Stimulated activated CD4-positive, alpha-beta T cell treated with anti-CD3 and anti-CD28 coated beads, Interleukin-1b, Interleukin-23, amount 100 ng/mL, for 24 hours (primary cell): ENCODE data around the gene SCARF1.

Experiments
- DNase-seq, 4 experiments: peaks; one replicate each; pipeline ENCODE4 v3.0.0-alpha.2; 2020; ENCODE audit warnings: low read depth in 4 of 4, low spot score in 1 of 4

SCARF1 gene

DNA sequence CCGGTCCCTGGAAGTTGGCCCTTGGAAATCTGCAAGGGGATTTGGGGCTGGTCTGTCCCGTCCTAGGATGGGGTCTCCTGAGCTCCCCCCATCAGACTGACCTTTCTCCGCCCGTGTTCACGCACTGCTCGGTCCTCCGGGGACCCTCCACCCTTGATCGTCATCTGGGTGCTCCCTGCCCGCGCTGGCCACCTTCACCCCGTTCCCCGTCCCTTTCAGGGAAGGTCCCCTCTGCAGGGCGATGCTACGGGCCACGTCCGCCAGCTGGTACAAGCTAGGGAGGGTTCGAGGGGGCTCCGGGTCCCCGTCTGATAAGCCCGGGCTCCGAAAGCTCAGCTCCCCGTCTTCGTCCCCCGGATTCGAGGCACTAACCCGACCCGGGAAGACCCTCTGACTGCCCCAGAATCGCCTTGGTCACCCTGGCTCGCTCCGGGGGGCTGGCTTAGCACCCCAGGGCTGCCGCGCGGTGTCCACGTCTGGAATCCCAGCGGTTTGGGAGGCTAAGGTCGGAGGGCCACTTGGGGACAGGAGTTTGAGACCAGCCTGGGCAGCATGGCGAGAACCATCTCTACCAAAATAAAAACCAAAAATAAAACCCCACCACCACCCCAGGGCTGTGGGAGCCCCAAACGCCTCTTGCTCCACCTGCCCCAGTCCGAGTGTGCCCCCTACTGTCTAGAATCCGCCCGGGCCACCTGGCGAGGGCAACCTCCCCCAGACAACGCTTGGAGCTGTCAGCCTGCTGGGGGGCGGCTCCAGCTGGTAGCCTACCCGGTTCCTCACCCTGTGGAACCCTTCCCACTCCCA lies 15.8 kb downstream of the SCARF1 start:
- peak; percentile 45 to 77 (median 64) for DNase-seq

GRCh38 chr17:1628856-1629503 lies 16.6 kb downstream of the SCARF1 start:
- DNase-seq: peak; percentile 64 to 87 (median 74)

- DNase-seq: peak; percentile 43 to 73 (median 60)
These were observed 17.3 kb downstream of the SCARF1 start, which contains the start of gene SLC43A2 for GRCh38 chr17:1627982-1628855. SLC43A2 (minus strand) TSS chr17:1628834; CDS start chr17:1627874, 960 bp downstream.

GRCh38 chr17:1627182-1627981 lies 18.1 kb downstream of the SCARF1 start:
- no peak for DNase-seq

DNA sequence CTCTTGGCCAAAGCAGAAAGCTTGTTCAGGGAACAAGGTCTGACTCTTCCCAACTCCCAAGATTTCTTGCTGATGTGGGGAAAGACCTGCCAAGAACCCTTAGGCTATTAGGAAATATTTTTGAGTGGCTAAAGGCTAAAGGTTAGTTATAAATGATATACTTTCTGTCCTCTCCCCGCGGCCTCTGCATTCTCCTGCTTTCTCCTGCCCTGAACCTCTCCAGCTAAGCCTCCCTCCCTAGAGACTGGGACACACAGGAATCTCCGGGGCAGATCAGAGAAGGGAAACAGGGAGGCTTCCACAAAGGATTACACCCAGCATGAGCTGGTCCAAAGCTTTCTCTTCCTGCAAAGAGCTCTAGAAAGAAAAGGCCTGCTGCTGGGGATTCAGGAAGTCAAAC lies 19.2 kb downstream of the SCARF1 start:
- DNase-seq: no peak

GRCh38 chr17:1625581-1625980 lies 20.0 kb downstream of the SCARF1 start:
- DNase-seq: no peak

DNA sequence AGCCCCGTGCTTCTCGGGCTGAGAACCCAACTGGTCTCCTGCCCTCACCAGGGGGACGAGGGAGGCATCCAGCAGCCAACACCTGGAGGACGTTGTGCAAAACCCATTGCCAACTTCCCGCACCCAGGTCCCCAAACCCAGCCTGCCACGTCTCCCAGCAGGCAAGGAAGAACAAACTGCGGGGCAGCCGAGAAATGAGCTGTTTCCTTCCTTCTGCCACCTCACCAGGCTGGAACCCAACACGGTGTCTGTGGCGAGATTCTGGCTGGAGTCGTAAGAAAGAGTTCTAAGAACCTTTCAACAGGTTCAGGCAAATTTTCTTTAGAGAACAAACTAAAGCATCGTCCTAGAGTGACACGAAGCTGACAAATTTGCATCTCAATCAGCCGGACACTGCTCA lies 20.5 kb downstream of the SCARF1 start:
- no peak for DNase-seq

DNA sequence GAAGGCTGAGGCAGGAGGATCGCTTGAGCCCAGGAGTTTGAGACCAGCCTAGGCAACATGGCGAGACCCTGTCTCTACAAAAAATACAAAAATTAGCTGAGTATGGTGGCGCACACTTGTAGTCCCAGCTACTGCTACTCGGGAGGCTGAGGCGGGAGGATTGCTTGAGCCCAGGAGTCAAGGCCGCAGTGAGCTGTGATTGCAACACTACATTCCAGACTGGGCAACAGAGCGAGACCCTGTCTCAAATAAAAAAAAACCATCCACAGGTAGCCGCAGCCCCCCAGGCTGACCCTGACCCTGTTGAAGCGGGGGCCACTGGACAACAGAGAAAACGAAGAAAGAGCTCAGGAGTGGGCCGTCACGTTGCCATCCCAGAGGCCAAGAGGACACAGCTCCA lies 20.9 kb downstream of the SCARF1 start:
- no peak for DNase-seq

GRCh38 chr17:1623057-1623630 lies 22.4 kb downstream of the SCARF1 start:
- no peak for DNase-seq

DNA sequence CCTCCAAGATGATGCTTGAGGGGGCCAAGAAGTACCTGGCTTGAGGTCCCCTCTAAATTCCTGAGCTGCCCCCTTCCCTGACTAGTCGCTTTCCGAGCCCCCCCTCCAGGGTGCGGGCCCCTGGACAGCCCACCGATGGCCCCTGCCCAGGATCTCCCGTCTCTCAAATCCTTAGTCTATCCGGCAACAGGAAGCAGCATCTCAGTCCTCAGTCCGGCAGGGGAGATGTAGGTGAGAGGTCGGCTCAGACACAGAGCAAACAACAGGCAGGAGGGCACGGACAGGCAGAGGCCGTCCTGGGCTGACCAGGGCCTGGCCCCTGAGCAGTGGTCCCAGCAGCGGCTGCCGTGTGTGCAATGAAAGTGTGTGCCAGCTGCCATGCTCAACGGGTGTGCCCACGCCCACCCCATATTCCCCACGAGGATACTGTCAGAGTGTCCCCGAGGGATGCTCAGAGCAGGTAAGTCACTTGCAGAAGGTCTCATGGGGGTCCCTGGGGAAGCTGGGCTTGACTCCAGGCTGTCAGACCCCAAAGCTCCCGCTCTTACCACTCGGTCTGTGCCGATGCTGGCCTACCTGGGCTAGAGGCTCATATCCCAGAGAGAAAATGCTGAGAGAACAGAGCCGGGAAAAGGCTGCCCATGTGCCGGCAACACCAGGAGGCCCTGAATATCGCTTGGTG lies 24.1 kb downstream of the SCARF1 start:
- DNase-seq: no peak

GRCh38 chr17:1620486-1620885 lies 25.0 kb downstream of the SCARF1 start:
- no peak for DNase-seq

DNA sequence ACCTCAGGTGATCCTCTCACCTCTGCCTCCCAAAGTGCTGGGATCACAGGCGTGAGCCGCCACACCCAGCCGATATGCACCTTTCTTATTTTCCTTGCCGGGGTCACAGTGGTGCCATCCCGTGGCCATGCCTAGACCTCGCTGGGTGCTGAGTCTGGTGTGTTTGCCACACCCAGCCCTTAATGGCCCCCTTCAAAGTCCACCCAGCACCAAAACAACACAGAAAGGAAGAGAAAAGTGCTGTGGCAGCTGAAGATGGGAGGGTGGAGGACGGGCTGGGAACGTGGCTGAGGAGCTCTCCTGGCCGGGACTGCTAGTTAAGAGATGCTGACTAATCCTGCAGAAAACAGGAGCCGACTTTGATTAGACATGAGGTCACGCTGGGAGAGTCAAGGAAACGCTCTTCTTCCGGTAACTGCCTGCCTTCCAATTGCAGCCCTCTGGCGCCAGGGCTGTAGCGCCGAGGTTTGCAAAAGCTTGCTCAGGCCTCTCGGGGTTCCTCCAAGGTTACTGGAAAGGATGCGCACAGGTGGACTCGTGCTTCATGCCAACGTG lies 27.8 kb downstream of the SCARF1 start:
- DNase-seq: no peak

GRCh38 chr17:1616101-1616500 lies 29.4 kb downstream of the SCARF1 start:
- DNase-seq: no peak

DNA sequence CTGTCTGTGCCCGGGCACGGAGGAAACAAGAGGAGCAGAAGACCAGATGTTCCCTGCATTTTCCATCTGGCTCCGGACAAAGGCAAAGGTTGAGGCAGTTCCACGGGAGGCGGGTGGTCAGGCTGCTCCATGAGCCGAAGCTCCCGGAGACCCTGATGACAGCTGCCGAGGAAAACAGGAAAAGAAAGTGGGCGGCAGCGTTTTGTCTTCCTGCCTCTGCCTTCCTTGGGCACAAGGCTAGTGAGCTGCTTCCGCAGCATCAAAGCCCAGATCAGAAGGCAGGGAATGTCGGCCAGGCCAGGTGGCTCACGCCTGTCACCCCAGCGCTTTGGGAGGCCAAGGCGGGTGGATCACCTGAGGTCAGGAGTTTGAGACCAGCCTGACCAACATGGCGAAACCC lies 33.1 kb downstream of the SCARF1 start:
- no peak for DNase-seq

- no peak for DNase-seq
These were observed 33.8 kb downstream of the SCARF1 start for GRCh38 chr17:1611715-1612114.

DNA sequence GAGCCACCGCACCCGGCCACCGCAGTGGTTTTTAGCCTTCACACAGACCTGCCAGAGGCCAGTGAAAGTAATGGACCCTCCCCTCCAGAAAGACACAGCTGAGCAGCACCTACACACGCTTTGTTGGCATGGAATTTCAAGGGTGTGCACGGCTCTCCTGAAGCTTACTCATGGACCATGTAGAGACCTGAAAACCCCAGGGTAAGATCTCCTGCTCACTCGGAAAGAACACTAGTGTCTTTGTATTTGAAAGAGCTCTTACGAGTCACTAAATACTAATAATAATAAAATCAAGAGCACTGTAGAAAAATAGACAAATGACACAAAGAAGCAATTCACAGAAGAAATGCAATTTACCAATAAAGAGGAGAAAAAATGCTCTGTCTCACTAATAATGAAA lies 36.9 kb downstream of the SCARF1 start:
- no peak for DNase-seq

DNA sequence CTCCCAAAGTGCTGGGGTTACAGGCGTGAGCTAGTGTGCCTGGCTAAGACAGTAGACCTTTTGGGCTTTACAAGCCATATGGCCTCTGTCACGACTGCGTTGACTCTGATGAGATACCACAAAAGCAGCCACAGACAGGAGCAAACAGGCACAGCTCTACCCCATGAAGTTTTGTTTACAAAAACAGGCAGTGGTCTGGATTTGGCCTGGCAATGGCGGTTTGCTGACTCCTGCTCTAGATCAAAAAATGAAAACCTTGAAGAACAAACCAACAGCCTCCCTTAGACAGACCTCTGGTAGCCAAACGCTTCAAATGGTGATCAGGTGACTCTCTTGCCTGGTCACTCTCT lies 37.6 kb downstream of the SCARF1 start:
- no peak for DNase-seq

- DNase-seq: no peak
These were observed 39.1 kb downstream of the SCARF1 start for GRCh38 chr17:1606352-1606985.

DNA sequence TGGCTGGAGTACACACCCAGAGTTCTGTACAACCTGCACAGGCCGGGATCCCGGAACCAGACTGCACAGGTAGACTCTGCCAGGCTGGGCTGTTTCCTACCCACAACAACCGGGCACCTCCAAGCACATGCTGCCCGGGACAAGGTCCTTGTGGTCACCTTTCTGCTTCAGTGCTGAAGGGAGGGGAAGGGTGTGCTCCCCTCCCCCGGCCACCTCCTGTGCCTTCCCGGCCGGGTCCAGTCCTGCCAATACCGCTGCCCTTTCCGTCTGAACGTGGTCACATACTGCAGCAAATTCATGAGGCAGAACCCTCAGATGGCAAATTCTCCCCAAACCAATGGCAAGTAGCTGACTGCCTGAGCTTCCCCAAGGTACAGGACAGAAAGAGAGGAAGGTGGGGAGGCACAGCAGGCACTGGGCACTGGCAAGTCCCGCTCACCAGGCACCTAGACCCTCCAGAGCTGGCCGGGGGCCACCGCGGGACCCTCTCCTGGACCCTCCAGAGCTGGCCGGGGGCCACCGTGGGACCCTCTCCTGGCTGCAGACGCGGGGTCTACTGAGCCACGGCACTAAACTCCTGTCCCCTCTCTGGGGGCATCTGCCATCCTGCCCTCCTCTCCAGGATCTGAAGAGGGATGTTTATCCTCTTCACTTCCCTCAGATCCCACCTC lies 39.7 kb downstream of the SCARF1 start:
- no peak for DNase-seq
